Measurements from ENCODE around the gene PPP1R14B. TPM values are rescaled to one million over a fixed set of nuclear protein-coding genes. Genes with fewer than 3 reads are reported as not detected.
A peak's percentile ranks its signal among the peaks of the same experiment; 100 is the strongest.

PPP1R14B gene
- total RNA-seq, 1 donor from 2014 or later = 123 TPM

DNA sequence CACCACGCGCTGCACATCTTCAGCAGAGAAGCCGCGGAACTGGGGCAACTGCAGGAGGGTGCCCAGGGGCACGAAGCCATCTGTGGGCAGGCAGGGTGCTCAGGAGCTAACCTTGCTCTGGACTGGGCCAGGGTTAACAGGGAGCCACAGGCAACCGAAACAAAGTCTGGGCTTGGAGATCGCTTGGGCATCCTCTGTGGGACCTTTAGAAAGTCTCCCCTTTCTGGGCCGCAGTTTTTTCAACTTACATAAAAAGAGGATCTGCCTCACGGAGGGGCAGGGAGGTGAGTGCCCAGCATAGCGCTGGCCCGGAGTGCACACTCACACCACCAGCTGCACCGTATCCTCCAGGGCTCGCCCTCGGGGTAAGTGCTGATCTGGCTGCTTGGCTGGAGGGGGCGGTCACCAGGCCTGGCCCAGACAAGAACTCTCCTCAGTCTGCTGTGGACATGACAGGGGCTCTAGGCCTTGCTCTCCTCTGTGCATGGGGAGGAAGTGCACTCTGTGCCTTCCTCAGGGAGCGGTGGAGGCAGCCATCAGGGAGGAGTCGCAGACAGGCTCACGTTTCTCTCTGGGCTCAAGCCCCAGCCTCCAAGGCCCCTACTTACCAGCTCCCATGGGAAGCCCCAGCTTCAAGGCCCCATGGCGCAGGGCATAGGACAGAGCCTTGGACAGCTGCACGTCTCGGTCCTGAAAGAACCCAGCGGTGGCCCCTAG is 21.7 kb downstream of the PPP1R14B start:
- ATAC-seq (ENCODE audit: poor library complexity) (no peak), DNase-seq (no peak)

GRCh38 chr11:64224151-64224890 is 22.4 kb downstream of the PPP1R14B start:
- intact Hi-C loops (cut with DNase I) = no loop called here
- ATAC-seq (ENCODE audit: poor library complexity) = no peak
- DNase-seq = no peak

More for the DNA sequence above, 21.7 kb downstream of the PPP1R14B start:
- intact Hi-C loops (cut with DNase I) = no loop called here

- no peak for DNase-seq
- intact Hi-C loops (cut with DNase I) = no loop called here
- no peak for ATAC-seq (ENCODE audit: poor library complexity)
Observed at GRCh38 chr11:64223001-64223651, 23.6 kb downstream of the PPP1R14B start.

DNA sequence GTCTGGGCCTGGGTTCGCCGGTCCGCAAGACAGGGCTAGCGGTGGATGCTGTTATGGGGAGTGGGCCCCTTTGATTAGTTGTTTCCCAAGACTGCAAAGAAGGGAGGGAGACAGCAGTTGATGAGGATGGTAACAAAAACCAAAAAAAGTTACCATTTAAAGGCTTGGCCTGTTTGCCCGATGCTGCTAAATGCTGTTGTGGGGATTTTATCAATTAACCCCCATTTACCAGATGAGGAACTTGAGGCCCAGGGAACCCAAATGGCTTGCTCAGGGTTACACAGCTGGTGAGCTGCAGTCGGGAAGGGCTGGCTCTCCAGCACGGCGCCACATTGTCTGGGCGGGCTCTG is 24.1 kb downstream of the PPP1R14B start:
- no peak for ATAC-seq (ENCODE audit: poor library complexity)
- intact Hi-C loops (cut with DNase I) = no loop called here
- no peak for DNase-seq

- ATAC-seq (ENCODE audit: poor library complexity) (no peak), DNase-seq (no peak)
- intact Hi-C loops (cut with DNase I) = no loop called here
Observed at GRCh38 chr11:64220798-64221197, 25.9 kb downstream of the PPP1R14B start.

GRCh38 chr11:64220271-64220670 is 26.5 kb downstream of the PPP1R14B start:
- intact Hi-C loops (cut with DNase I) = no loop called here
- DNase-seq (no peak), ATAC-seq (ENCODE audit: poor library complexity) (no peak)

- DNase-seq (no peak), ATAC-seq (ENCODE audit: poor library complexity) (no peak)
- intact Hi-C loops (cut with DNase I) = no loop called here
Observed at GRCh38 chr11:64219755-64220154, 27.0 kb downstream of the PPP1R14B start.

- ATAC-seq (ENCODE audit: poor library complexity) = no peak
- peak; percentile 33 for DNase-seq
- intact Hi-C loops (cut with DNase I) = no loop called here
Observed at GRCh38 chr11:64219354-64219684, 27.4 kb downstream of the PPP1R14B start.

DNA sequence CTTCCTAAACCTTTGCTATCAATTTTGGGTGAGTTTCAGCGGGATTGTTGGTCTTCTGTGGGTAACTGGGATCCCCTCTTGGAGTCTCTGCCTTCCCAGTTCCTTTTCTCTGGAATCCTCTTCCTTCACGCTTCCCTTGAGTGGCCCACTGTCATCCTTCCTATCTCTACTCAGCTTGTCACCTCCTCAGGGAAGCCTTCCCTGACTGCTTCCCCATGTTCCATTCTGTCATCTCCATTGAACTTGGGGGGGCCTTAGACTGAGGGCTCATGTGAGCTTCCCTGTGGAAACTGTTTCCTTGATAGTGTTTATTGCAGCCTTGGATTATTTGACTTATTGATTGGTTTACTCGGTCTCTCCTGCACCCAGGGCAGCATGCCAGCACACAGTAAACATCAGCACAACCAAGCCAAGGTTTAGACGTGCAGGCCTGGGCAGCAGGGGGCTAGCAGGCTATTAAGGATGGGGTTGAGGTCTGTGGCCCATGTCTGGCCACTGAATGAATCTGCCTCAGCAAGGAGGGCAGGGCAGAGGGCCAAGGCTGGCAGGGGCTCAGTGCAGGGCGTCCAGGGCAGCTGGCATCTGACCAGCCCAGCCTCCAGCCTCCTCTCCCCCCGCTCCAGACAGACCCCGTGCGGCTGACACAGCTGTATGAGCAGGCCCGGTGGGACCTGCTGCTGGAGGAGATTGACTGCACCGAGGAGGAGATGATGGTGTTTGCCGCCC is 28.0 kb downstream of the PPP1R14B start:
- ATAC-seq (ENCODE audit: poor library complexity) (no peak), DNase-seq (no peak)
- intact Hi-C loops (cut with DNase I) = no loop called here

DNA sequence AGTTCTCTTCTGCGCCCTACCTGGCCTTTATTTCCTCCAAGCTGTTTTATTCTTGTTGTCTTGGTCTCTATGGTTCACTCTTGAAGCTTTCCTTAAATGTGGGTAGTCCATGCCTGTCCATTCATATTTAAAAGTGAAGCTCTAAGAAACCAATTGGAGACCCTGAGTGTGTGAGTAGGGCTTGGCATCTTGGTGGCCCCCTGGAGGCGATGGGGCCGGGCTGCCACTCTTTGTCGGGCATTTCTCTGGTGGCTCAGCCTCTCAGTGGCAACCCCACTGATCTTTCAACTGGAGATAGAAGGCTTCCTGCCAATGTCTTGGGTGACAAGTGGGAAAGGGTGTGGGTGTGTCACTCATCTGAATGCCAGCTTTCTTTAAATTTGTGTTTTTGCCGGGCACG is 29.9 kb downstream of the PPP1R14B start:
- DNase-seq (no peak), ATAC-seq (ENCODE audit: poor library complexity) (no peak)
- intact Hi-C loops (cut with DNase I) = no loop called here

GRCh38 chr11:64211181-64211872 is 35.4 kb downstream of the PPP1R14B start:
- ATAC-seq (ENCODE audit: poor library complexity) (no peak), DNase-seq (no peak)
- intact Hi-C loops (cut with DNase I) = no loop called here

- no peak for DNase-seq
- no peak for ATAC-seq (ENCODE audit: poor library complexity)
- intact Hi-C loops (cut with DNase I) = no loop called here
Observed at GRCh38 chr11:64210301-64211020, 36.3 kb downstream of the PPP1R14B start.

GRCh38 chr11:64209563-64209843 is 37.2 kb downstream of the PPP1R14B start:
- intact Hi-C loops (cut with DNase I) = no loop called here

GRCh38 chr11:64208796-64209562 is 37.8 kb downstream of the PPP1R14B start:
- DNase-seq (no peak), ATAC-seq (ENCODE audit: poor library complexity) (no peak)
- intact Hi-C loops (cut with DNase I) = no loop called here

More at GRCh38 chr11:64209563-64209843, 37.2 kb downstream of the PPP1R14B start:
- no peak for DNase-seq
- no peak for ATAC-seq (ENCODE audit: poor library complexity)

DNA sequence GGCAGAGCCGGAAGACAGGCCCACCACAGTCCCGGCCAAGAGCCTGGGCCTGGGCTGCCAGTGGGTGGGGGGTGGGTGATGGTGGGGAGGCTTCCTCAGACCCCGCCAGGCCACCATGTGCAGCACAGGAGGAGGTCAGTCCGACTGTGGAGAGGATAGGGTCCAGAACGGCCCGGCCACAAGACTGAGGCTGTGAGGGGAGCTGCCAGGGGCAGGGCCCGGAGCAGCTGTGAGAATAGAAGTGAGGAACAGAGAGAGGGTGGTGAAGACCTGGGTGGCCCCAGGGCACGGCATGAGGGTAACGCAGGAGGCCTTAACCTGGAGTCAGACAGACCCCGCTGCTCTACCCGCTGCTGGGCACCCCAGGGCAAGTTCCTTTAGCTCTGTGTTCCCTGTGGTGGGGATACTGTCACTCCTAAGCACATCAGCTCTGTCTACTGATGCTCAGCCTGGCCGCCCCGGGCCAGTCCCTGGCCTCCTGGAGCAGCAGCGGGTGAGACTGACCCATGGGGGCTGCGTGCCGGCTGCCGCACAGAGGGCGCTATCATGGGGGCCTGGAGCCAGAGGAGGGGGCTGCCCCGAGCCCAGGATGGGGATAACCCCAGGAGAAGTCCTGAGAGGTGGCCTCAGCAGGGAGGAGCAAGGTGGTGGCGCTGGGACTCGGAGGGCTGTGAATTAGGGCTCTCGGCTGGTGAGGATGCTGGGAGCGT is 38.5 kb downstream of the PPP1R14B start:
- ATAC-seq (ENCODE audit: poor library complexity) (no peak), DNase-seq (no peak)
- intact Hi-C loops (cut with DNase I) = no loop called here

- DNase-seq (peak; percentile 83), ATAC-seq (ENCODE audit: poor library complexity) (peak; percentile 72)
- intact Hi-C loops (cut with DNase I) = no loop called here
Observed at GRCh38 chr11:64207256-64208085, 39.3 kb downstream of the PPP1R14B start.
